MM.1S (cell line): Measurements from ENCODE around the gene PCDH1.
A peak's percentile ranks its signal among the peaks of the same experiment; 100 is the strongest.

Source experiments
- DNase-seq: peaks from one replicate; pipeline ENCODE4 v3.0.0-alpha.2; 2015
- H2AFZ ChIP-seq: fragments of 300-600 bp; sonication (generic); 2 replicates; pipeline ENCODE4 v1.6.0; 2016; ENCODE audit warnings: antibody characterized with exemption, low read length
- H3F3A ChIP-seq: fragments of 300-600 bp; sonication (generic); 2 replicates; pipeline ENCODE4 v1.6.1; 2016; ENCODE audit warnings: mild to moderate bottlenecking, antibody characterized with exemption, low read length, moderate library complexity, mixed read lengths; ENCODE audit not compliant: insufficient read depth
- H3K27ac ChIP-seq: fragments of 300-600 bp; sonication (generic); 2 replicates; pipeline ENCODE4 v1.5.1; 2016; ENCODE audit warnings: mild to moderate bottlenecking, low read length
- H3K27me3 ChIP-seq: fragments of 300-600 bp; sonication (generic); replicated peaks from 2 replicates; pipeline ENCODE4 v1.6.0; 2016; ENCODE audit warnings: low read length; ENCODE audit not compliant: insufficient read depth
- H3K36me3 ChIP-seq: fragments of 300-600 bp; sonication (generic); replicated peaks from 2 replicates; pipeline ENCODE4 v1.6.1; 2016; ENCODE audit warnings: mild to moderate bottlenecking, low read length, mixed read lengths; ENCODE audit not compliant: insufficient read depth
- H3K4me1 ChIP-seq: fragments of 300-600 bp; sonication (generic); 2 replicates; pipeline ENCODE4 v1.6.1; 2016; ENCODE audit warnings: low read length, mixed read lengths
- H3K4me2 ChIP-seq: fragments of 300-600 bp; sonication (generic); 2 replicates; pipeline ENCODE4 v1.6.0; 2016; ENCODE audit warnings: low read depth, low read length
- H3K4me3 ChIP-seq: fragments of 300-600 bp; sonication (generic); 2 replicates; pipeline ENCODE4 v1.5.1; 2016; ENCODE audit warnings: low read length, mixed read lengths
- H3K79me2 ChIP-seq: fragments of 300-600 bp; sonication (generic); 2 replicates; pipeline ENCODE4 v1.6.1; 2016; ENCODE audit warnings: mixed run types, low read length, mixed read lengths
- H3K9ac ChIP-seq: fragments of 300-600 bp; sonication (generic); 2 replicates; pipeline ENCODE4 v1.6.1; 2016; ENCODE audit warnings: low read length, mixed read lengths
- H3K9me2 ChIP-seq: fragments of 300-600 bp; sonication (generic); replicated peaks from 2 replicates; pipeline ENCODE4 v1.6.1; 2016; ENCODE audit warnings: mild to moderate bottlenecking, low read length, mixed read lengths; ENCODE audit not compliant: insufficient read depth
- H3K9me3 ChIP-seq: fragments of 300-600 bp; sonication (generic); replicated peaks from 2 replicates; pipeline ENCODE4 v1.6.1; 2016; ENCODE audit warnings: mild to moderate bottlenecking, low read length, mixed read lengths; ENCODE audit not compliant: insufficient read depth
- H4K20me1 ChIP-seq: fragments of 300-600 bp; sonication (generic); 2 replicates; pipeline ENCODE4 v1.6.1; 2016; ENCODE audit warnings: mild to moderate bottlenecking, low read length, moderate library complexity, mixed read lengths; ENCODE audit not compliant: insufficient read depth
- EZH2 ChIP-seq: fragments of 300-600 bp; sonication (generic); optimal IDR thresholded peaks from 2 replicates; pipeline ENCODE3; 2017; ENCODE audit warnings: low read depth, mild to moderate bottlenecking, antibody characterized with exemption, low read length, mixed read lengths
- EZH2phosphoT487 ChIP-seq: fragments of 300-600 bp; sonication (generic); IDR thresholded peaks from 2 replicates; pipeline ENCODE4 v1.6.1; 2018; ENCODE audit warnings: antibody characterized with exemption, low read length
- TF ChIP-seq, protein P1 (sequence below): fragments of 300-600 bp; sonication (generic); IDR thresholded peaks from 2 replicates; pipeline ENCODE4 v1.5.1; 2016; ENCODE audit warnings: antibody characterized with exemption, low read length, mixed read lengths

The PCDH1 gene

DNA sequence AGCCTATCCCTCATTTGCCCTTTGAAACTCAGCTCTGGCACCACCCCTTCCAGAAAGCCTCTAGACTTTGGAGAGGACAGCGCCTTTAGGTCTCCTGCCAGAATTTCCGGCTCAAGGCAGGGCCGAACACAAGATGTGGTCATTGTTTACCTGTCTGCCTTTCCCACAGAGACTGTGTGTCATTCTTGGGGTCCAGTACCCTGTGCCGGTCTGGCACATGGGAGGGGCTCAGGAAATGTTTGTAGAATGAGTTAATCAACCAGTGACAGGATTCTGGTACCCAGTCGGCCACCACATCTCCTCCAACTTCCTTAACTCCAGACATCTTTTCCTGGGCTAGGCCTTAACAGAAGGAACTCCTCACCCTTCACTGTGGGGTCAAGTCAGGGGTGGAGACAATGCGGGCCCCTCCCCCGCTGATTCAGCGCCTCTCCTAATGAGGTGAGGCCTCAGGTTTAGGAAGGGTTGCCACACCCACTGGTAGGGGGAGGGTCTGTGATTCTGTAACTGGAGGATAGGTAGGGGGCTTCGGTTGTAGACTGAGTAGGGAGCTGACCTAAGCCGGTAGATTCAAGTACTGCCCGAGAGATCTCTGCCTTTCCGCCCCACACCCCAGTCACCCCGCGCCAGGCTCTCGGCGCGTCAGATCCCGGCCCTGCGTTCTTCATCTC lies 29.3 kb downstream of the PCDH1 start:
- Histone ChIP-seq H3K9me3 (no peaks in the 10 kb centered on the region), H3K27me3 (no peaks in the 10 kb centered on the region), H3K27ac (peak overlapping the region; percentile 84), H3K4me3 (peak overlapping the region; percentile 92), H3K9me2 (no peaks in the 10 kb centered on the region), H2AFZ (peak overlapping the region; percentile 94), H3K36me3 (no peaks in the 10 kb centered on the region), H4K20me1 (no peaks in the 10 kb centered on the region), H3K9ac (peak overlapping the region; percentile 96), H3K4me2 (peak overlapping the region; percentile 100), H3F3A (peaks cover 5% of the 10 kb centered on the region; the same call in 1 of the 2 replicates), H3K79me2 (no peaks in the 10 kb centered on the region), H3K4me1 (peaks cover 9% of the 10 kb centered on the region)
- DNase-seq, result peak; percentile 43
- TF ChIP-seq EZH2phosphoT487 (no peak), EZH2 (no peak)
- TF ChIP-seq, protein P1, sequence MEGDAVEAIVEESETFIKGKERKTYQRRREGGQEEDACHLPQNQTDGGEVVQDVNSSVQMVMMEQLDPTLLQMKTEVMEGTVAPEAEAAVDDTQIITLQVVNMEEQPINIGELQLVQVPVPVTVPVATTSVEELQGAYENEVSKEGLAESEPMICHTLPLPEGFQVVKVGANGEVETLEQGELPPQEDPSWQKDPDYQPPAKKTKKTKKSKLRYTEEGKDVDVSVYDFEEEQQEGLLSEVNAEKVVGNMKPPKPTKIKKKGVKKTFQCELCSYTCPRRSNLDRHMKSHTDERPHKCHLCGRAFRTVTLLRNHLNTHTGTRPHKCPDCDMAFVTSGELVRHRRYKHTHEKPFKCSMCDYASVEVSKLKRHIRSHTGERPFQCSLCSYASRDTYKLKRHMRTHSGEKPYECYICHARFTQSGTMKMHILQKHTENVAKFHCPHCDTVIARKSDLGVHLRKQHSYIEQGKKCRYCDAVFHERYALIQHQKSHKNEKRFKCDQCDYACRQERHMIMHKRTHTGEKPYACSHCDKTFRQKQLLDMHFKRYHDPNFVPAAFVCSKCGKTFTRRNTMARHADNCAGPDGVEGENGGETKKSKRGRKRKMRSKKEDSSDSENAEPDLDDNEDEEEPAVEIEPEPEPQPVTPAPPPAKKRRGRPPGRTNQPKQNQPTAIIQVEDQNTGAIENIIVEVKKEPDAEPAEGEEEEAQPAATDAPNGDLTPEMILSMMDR, result no peak

DNA sequence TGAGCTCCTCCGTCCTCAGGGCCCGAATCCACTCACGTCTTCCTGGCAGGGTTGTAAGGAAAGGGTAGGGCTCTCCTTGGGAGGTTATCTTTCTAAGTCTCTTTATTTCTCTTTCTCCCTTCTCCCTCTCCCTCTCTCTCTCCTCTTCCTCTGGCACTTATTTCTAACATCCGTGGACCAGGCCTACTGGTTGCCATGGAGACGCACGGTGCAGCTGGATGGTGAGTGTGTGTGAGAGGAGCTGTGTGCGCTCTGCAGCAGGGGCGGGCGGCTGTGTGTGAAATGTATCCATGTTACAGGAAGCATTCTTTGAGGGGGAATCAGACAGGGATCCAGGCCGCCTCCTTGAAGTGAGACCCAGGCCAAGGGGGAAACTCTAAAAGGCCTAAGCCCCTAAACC lies 32.2 kb downstream of the PCDH1 start:
- no peaks in the 10 kb centered on the region for H3K9me2 ChIP-seq
- no peaks in the 10 kb centered on the region for H3K9me3 ChIP-seq
- H3K4me1 ChIP-seq, result peaks cover 9% of the 10 kb centered on the region
- TF ChIP-seq, protein P1, result no peak
- TF ChIP-seq EZH2phosphoT487 (no peak), EZH2 (no peak)
- H4K20me1 ChIP-seq, result no peaks in the 10 kb centered on the region
- H3K4me2 ChIP-seq, result no peak overlapping the region
- H3K4me3 ChIP-seq, result no peak overlapping the region
- no peaks in the 10 kb centered on the region for H3K79me2 ChIP-seq
- no peaks in the 10 kb centered on the region for H3K27me3 ChIP-seq
- DNase-seq, result no peak
- no peak overlapping the region for H2AFZ ChIP-seq
- H3F3A ChIP-seq, result peaks cover 5% of the 10 kb centered on the region; the same call in 1 of the 2 replicates
- no peak overlapping the region for H3K9ac ChIP-seq
- no peak overlapping the region for H3K27ac ChIP-seq
- no peaks in the 10 kb centered on the region for H3K36me3 ChIP-seq

DNA sequence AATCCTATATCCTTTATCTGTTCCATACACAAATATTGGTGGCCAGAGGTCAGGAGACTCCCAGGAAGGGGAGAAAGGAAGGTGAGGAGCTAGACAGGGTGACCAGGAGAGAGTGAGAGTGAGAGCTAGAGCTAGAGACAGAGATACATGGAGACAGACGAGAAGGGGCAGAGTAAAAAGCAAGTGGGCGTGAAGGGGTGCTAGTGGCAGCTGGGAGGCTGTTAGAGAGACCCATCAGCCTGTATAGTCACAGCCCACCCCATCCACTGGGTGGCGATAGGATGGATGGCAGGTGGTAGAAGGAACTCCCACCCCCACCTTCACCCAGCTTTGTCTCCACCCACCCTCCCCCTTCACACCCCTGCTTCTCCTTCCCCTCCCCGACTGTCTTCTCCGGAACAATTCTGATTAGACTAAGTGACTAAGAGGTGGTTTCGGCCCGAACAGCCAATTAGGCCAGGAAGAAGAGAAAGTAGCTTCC lies 32.8 kb downstream of the PCDH1 start:
- no peak for DNase-seq
- no peaks in the 10 kb centered on the region for H3K27me3 ChIP-seq
- no peak overlapping the region for H3K9ac ChIP-seq
- no peaks in the 10 kb centered on the region for H3K9me3 ChIP-seq
- no peaks in the 10 kb centered on the region for H3K9me2 ChIP-seq
- H3K36me3 ChIP-seq, result no peaks in the 10 kb centered on the region
- H3F3A ChIP-seq, result peaks cover 5% of the 10 kb centered on the region; the same call in 1 of the 2 replicates
- no peaks in the 10 kb centered on the region for H3K79me2 ChIP-seq
- no peak for TF ChIP-seq EZH2
- TF ChIP-seq, protein P1, result no peak
- TF ChIP-seq EZH2phosphoT487, result no peak
- peaks cover 9% of the 10 kb centered on the region for H3K4me1 ChIP-seq
- H2AFZ ChIP-seq, result no peak overlapping the region
- no peak overlapping the region for H3K27ac ChIP-seq
- H3K4me2 ChIP-seq, result no peak overlapping the region
- no peaks in the 10 kb centered on the region for H4K20me1 ChIP-seq
- no peak overlapping the region for H3K4me3 ChIP-seq
